IPS-18a (cell line): Measurements from ENCODE around the gene ST6GALNAC2.

ENCODE experiments used
- H3K27ac ChIP-seq: one replicate; pipeline ENCODE4 v1.5.1; 2013; ENCODE audit warnings: low read length
- H3K27me3 ChIP-seq: one replicate; pipeline ENCODE4 v1.6.1; 2013; ENCODE audit warnings: mild to moderate bottlenecking, low read length; ENCODE audit not compliant: control insufficient read depth, insufficient read depth
- H3K36me3 ChIP-seq: one replicate; pipeline ENCODE4 v1.6.1; 2013; ENCODE audit warnings: low read depth, low read length; ENCODE audit not compliant: control insufficient read depth
- H3K4me1 ChIP-seq: one replicate; pipeline ENCODE4 v1.6.1; 2013; ENCODE audit warnings: low read depth, low read length; ENCODE audit not compliant: control insufficient read depth
- H3K4me3 ChIP-seq: one replicate; pipeline ENCODE4 v1.5.1; 2013; ENCODE audit warnings: low read length
- H3K9ac ChIP-seq: one replicate; pipeline ENCODE4 v1.6.1; 2013; ENCODE audit warnings: mild to moderate bottlenecking, low read length, moderate library complexity
- H3K9me3 ChIP-seq: one replicate; pipeline ENCODE4 v1.6.1; 2013; ENCODE audit warnings: low read depth, low read length; ENCODE audit not compliant: control insufficient read depth

The ST6GALNAC2 gene

GRCh38 chr17:76597156-76598003 is 11.7 kb upstream of the ST6GALNAC2 start:
- Histone ChIP-seq H3K4me3 (no peak overlapping the region), H3K4me1 (peaks cover 9% of the 10 kb centered on the region), H3K36me3 (no peaks in the 10 kb centered on the region)

GRCh38 chr17:76594690-76595089 is 9.0 kb upstream of the ST6GALNAC2 start:
- no peaks in the 10 kb centered on the region for H3K9me3 ChIP-seq
- H3K9ac ChIP-seq, result no peak overlapping the region
- no peaks in the 10 kb centered on the region for H3K4me1 ChIP-seq
- no peaks in the 10 kb centered on the region for H3K27me3 ChIP-seq
- H3K4me3 ChIP-seq, result no peak overlapping the region
- H3K36me3 ChIP-seq, result no peaks in the 10 kb centered on the region
- no peak overlapping the region for H3K27ac ChIP-seq

More at GRCh38 chr17:76597156-76598003, 11.7 kb upstream of the ST6GALNAC2 start:
- Histone ChIP-seq H3K27me3 (no peaks in the 10 kb centered on the region), H3K9ac (no peak overlapping the region), H3K9me3 (no peaks in the 10 kb centered on the region), H3K27ac (no peak overlapping the region)

- Histone ChIP-seq H3K27ac (no peak overlapping the region), H3K27me3 (no peaks in the 10 kb centered on the region), H3K4me3 (no peak overlapping the region), H3K9ac (no peak overlapping the region), H3K4me1 (no peaks in the 10 kb centered on the region), H3K9me3 (no peaks in the 10 kb centered on the region), H3K36me3 (no peaks in the 10 kb centered on the region)
These were observed 8.3 kb upstream of the ST6GALNAC2 start for GRCh38 chr17:76593959-76594358.

- Histone ChIP-seq H3K4me3 (no peak overlapping the region), H3K27ac (no peak overlapping the region), H3K36me3 (no peaks in the 10 kb centered on the region), H3K4me1 (no peaks in the 10 kb centered on the region), H3K27me3 (peaks cover 4% of the 10 kb centered on the region), H3K9ac (no peak overlapping the region), H3K9me3 (no peaks in the 10 kb centered on the region)
These were observed 7.7 kb upstream of the ST6GALNAC2 start for GRCh38 chr17:76593384-76593826.

DNA sequence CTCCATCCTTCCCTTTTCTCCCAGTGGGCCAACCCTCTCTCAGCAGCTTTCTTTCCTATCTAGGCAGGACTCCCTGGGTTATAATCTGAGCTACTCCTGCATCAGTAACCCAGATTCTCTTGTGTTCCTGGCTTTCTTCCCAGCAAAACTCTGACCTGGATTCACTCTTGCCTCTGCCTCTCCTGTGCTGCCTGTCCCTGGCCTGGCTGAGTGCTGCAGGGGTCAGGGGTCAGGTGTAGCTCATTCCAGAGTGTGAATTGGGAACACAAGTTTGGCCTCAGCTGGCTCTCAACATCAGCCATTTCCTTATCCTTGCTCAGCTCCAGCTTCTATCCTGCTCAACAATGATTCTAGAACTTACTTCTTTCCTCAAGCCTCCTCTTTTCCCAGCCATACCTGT is 2.5 kb upstream of the ST6GALNAC2 start:
- peaks cover 56% of the 10 kb centered on the region for H3K27me3 ChIP-seq
- no peak overlapping the region for H3K27ac ChIP-seq
- H3K36me3 ChIP-seq, result no peaks in the 10 kb centered on the region
- no peaks in the 10 kb centered on the region for H3K9me3 ChIP-seq
- H3K4me3 ChIP-seq, result no peak overlapping the region
- no peaks in the 10 kb centered on the region for H3K4me1 ChIP-seq
- no peak overlapping the region for H3K9ac ChIP-seq

DNA sequence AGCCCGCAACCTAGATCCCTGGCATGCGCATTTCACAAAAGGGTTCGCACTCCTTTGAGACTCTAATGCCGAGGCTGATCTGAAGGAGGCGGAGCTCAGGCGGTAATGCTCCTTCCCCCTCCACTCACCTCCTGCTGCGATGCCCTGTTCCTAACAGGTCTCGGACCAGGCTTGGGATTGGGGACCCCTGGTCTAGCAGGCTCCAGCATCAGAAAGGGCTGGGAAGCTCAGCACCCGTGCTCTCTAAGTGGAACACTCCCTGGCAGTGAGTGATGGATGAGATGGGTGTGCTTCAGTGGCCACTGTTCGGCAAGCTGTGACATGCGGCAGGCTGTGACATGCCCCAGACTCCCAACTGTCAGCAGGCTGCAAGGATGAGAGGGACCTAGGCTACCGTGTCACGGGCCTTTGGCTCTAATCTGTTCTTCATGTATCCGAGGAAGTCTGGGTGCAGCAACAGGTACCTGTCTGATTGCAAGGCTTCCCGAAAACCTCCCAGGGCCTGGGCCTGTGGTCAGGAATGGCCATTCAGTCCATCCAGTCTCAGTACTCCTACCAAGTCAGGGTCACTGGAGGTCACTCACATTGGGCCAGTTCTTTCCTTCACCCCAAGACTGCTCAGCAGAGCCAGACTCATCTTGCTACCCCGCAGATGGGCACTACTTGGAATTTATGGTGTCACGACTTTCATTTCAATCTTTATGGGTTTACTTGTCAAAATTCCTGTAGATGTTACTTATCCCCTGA is 1.3 kb upstream of the ST6GALNAC2 start:
- H3K27me3 ChIP-seq, result peaks cover 67% of the 10 kb centered on the region
- no peak overlapping the region for H3K4me3 ChIP-seq

DNA sequence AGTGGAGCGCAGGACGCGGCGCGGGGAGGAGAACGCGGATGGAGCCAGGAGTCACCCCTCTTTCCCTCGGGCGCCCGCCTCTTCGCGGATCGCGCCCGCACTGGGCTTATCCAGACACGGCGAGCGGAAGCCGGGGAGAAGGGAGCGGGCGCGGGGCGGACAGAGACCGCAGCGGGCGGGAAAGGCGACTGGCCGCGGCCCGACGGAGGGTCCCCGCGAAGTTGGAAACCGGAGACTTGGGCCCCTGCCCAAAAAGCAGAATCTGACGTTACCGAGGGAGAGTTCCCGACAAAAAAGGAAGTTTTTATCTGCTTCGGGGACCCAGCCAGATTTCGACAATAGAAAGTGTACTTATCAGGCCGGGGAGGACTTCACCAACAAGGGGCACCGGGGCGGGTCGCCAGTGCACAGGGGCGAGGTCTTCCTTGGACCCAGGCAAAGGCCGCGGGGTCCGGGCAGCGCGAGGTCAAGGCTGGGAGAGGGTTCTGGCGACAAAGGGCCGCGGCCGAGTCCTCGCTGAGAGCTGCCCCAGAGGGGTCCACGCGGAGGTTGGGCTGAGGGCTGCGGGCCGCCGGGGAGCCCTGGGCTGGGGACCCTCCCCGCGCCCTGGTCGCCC is 519 bp downstream of the ST6GALNAC2 start:
- no peak overlapping the region for H3K9ac ChIP-seq
- no peaks in the 10 kb centered on the region for H3K9me3 ChIP-seq
- no peaks in the 10 kb centered on the region for H3K36me3 ChIP-seq
- H3K27me3 ChIP-seq, result peaks cover 77% of the 10 kb centered on the region
- H3K4me3 ChIP-seq, result peak overlapping the region; percentile 71
- peaks cover 9% of the 10 kb centered on the region for H3K4me1 ChIP-seq
- H3K27ac ChIP-seq, result no peak overlapping the region

More for the DNA sequence above, 1.3 kb upstream of the ST6GALNAC2 start:
- H3K9ac ChIP-seq, result no peak overlapping the region
- H3K36me3 ChIP-seq, result no peaks in the 10 kb centered on the region
- H3K9me3 ChIP-seq, result no peaks in the 10 kb centered on the region
- no peak overlapping the region for H3K27ac ChIP-seq
- no peaks in the 10 kb centered on the region for H3K4me1 ChIP-seq

DNA sequence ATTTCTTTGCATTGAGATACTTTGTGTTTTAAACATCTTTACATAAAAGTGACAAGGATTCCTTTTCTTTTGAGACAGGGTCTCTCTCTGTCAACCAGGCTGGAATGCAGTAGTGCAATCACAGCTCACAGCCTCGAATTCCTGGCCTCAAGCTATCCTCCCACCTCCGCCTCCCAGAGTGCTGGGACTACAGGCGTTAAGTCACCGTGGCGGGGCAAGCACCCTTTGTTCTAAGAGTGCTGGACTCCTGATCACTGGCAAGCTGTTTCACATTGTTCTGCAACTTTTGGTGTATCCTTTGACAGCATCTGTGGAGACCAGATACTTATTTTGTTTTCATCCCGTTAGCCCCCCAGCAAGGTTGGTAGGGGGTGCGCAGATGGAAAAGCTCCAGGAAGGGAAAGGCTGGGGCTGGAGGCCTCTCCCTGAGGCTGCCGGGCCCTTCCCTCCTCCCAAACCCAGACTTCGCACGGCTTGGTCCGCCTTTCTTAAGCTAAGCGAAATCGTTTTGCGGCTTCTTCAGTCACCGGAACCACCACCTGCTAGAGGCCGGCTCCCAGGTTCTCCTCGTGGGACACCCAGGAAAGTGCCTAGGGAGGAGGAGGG is 1.1 kb downstream of the ST6GALNAC2 start:
- H3K4me1 ChIP-seq, result peaks cover 9% of the 10 kb centered on the region
- peak overlapping the region; percentile 71 for H3K4me3 ChIP-seq
- H3K27ac ChIP-seq, result no peak overlapping the region
- H3K9me3 ChIP-seq, result no peaks in the 10 kb centered on the region
- H3K36me3 ChIP-seq, result no peaks in the 10 kb centered on the region
- no peak overlapping the region for H3K9ac ChIP-seq
- H3K27me3 ChIP-seq, result peaks cover 82% of the 10 kb centered on the region

- Histone ChIP-seq H3K27ac (no peak overlapping the region), H3K4me1 (peaks cover 9% of the 10 kb centered on the region), H3K9me3 (no peaks in the 10 kb centered on the region), H3K4me3 (no peak overlapping the region), H3K27me3 (peaks cover 84% of the 10 kb centered on the region), H3K36me3 (no peaks in the 10 kb centered on the region), H3K9ac (no peak overlapping the region)
These were observed 3.0 kb downstream of the ST6GALNAC2 start for GRCh38 chr17:76582660-76583059.

- Histone ChIP-seq H3K27me3 (peaks cover 72% of the 10 kb centered on the region), H3K36me3 (no peaks in the 10 kb centered on the region), H3K4me3 (no peak overlapping the region), H3K4me1 (peaks cover 9% of the 10 kb centered on the region), H3K9me3 (no peaks in the 10 kb centered on the region), H3K27ac (no peak overlapping the region), H3K9ac (no peak overlapping the region)
These were observed 4.1 kb downstream of the ST6GALNAC2 start for GRCh38 chr17:76581515-76581914.

GRCh38 chr17:76579281-76579680 is 6.4 kb downstream of the ST6GALNAC2 start:
- Histone ChIP-seq H3K27ac (no peak overlapping the region), H3K9me3 (no peaks in the 10 kb centered on the region), H3K27me3 (peaks cover 50% of the 10 kb centered on the region), H3K4me1 (peaks cover 9% of the 10 kb centered on the region), H3K4me3 (no peak overlapping the region), H3K9ac (no peak overlapping the region), H3K36me3 (no peaks in the 10 kb centered on the region)
